Loucy (cell line): ENCODE results near the gene IMMT.
A peak's percentile ranks its signal among the peaks of the same experiment; 100 is the strongest.

Source experiments
- H2AFZ ChIP-seq: fragments of 200-600 bp; sonication (generic); 2 replicates; pipeline ENCODE4 v1.6.0; 2016; ENCODE audit warnings: antibody characterized with exemption, mild to moderate bottlenecking, low read length, moderate library complexity
- H3F3A ChIP-seq: fragments of 200-600 bp; 2 replicates; pipeline ENCODE4 v1.6.0; 2016; ENCODE audit warnings: antibody characterized with exemption, low read depth, mild to moderate bottlenecking
- H3K27me3 ChIP-seq: fragments of 200-600 bp; sonication (generic); 2 replicates; pipeline ENCODE4 v1.6.1; 2014; ENCODE audit warnings: low read length, mild to moderate bottlenecking; ENCODE audit not compliant: insufficient read depth, poor library complexity, severe bottlenecking
- H3K36me3 ChIP-seq: fragments of 200-600 bp; sonication (generic); 2 replicates; pipeline ENCODE4 v1.6.1; 2016; ENCODE audit warnings: low read length; ENCODE audit not compliant: insufficient read depth
- H3K4me1 ChIP-seq: fragments of 200-600 bp; sonication (generic); 2 replicates; pipeline ENCODE4 v1.5.1; 2014; ENCODE audit warnings: low read length, mild to moderate bottlenecking; ENCODE audit not compliant: insufficient read depth, poor library complexity, severe bottlenecking
- H3K4me2 ChIP-seq: fragments of 200-600 bp; sonication (generic); 2 replicates; pipeline ENCODE4 v1.6.0; 2014; ENCODE audit warnings: antibody characterized with exemption, low read length, low read depth, mild to moderate bottlenecking; ENCODE audit not compliant: poor library complexity, severe bottlenecking
- H3K4me3 ChIP-seq: fragments of 200-600 bp; sonication (generic); 2 replicates; pipeline ENCODE4 v1.5.1; 2014; ENCODE audit warnings: low read length, mild to moderate bottlenecking, mixed read lengths; ENCODE audit not compliant: poor library complexity, severe bottlenecking
- H3K79me2 ChIP-seq: fragments of 200-600 bp; sonication (generic); 2 replicates; pipeline ENCODE4 v1.6.1; 2014; ENCODE audit warnings: low read length; ENCODE audit not compliant: insufficient read depth
- H3K9ac ChIP-seq: fragments of 200-600 bp; sonication (generic); 2 replicates; pipeline ENCODE4 v1.6.0; 2014; ENCODE audit warnings: mild to moderate bottlenecking, low read depth, low read length, moderate library complexity; ENCODE audit not compliant: poor library complexity, severe bottlenecking
- H3K9me2 ChIP-seq: fragments of 200-600 bp; sonication (generic); replicated peaks from 2 replicates; pipeline ENCODE4 v1.6.1; 2016; ENCODE audit warnings: low read depth, low read length, mixed read lengths
- H3K9me3 ChIP-seq: fragments of 200-600 bp; sonication (generic); 2 replicates; pipeline ENCODE4 v1.6.1; 2014; ENCODE audit warnings: mild to moderate bottlenecking, antibody characterized with exemption, low read length, low read depth; ENCODE audit not compliant: insufficient read depth
- H4K20me1 ChIP-seq: fragments of 200-600 bp; sonication (generic); 2 replicates; pipeline ENCODE4 v1.6.0; 2014; ENCODE audit warnings: antibody characterized with exemption, low read length, mild to moderate bottlenecking; ENCODE audit not compliant: insufficient read depth, poor library complexity, severe bottlenecking
- CTCF ChIP-seq: fragments of 200-600 bp; sonication (generic); conservative IDR thresholded peaks from 2 replicates; pipeline ENCODE4 v1.5.1; 2014; ENCODE audit warnings: mild to moderate bottlenecking, antibody characterized with exemption, low read length
- EZH2phosphoT487 ChIP-seq: fragments of 200-600 bp; IDR thresholded peaks from 2 replicates; pipeline ENCODE4 v1.6.1; 2018; ENCODE audit warnings: antibody characterized with exemption, mild to moderate bottlenecking, moderate library complexity, borderline replicate concordance

IMMT gene

GRCh38 chr2:86199834-86200177 is 4.5 kb upstream of the IMMT start:
- Histone ChIP-seq H4K20me1 (no peaks in the 10 kb centered on the region), H3K9ac (peak overlapping the region; percentile 90), H3K36me3 (no peaks in the 10 kb centered on the region), H3K4me2 (peak overlapping the region; percentile 87), H2AFZ (peak overlapping the region; percentile 96), H3K4me3 (peak overlapping the region; percentile 98), H3K4me1 (peaks cover 15% of the 10 kb centered on the region), H3K9me2 (no peaks in the 10 kb centered on the region), H3F3A (peaks cover 3% of the 10 kb centered on the region; the same call in 1 of the 2 replicates), H3K9me3 (no peaks in the 10 kb centered on the region), H3K79me2 (peaks cover 47% of the 10 kb centered on the region), H3K27me3 (no peaks in the 10 kb centered on the region)
- TF ChIP-seq EZH2phosphoT487 (no peak), CTCF (no peak)

DNA sequence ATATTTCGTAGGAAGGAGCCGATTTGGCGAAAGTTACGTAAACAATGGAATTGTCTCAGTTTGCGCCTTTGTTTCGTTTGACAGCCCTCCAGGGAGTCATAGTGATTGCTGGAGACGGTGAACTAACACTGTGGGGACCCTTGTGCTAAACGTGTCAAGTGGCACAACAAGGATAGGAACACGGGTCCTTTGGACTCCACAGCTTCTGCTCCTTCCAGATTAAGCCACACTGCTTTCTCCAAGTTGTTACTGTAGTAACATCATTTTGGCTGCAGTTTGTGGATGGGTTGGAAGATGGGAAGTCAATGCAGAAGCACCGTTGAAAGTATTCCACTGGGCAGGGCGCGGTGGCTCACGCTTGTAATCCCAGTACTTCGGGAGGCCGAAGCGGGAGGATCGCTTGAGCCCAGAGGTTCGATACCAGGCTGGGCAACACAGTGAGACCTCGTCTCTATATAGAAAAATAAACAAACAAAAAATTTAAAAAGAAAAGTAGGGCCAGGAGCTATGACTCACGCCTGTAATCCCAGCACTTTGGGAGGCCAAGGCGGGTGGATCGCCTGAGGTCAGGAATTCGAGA is 636 bp upstream of the IMMT start:
- peak overlapping the region; percentile 66 for H2AFZ ChIP-seq

DNA sequence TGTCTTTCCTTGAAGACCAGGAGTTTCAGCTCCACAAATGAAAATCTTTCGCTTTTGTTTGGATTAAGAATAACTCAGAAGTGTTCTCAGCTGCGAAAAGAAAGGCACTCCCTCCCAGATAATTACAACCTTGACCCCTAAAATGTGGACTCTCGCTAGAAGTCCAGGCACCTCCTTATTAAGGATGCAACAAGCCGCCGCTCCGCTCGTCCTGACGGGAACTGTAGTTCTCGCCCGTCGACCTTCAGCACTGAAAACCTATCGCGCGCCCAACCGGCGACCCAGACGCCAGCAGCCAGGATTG is 559 bp downstream of the IMMT start:
- H3K79me2 ChIP-seq, result peaks cover 61% of the 10 kb centered on the region

More for the DNA sequence above, 636 bp upstream of the IMMT start:
- H3K4me3 ChIP-seq, result peak overlapping the region; percentile 88
- no peaks in the 10 kb centered on the region for H3K36me3 ChIP-seq
- peak overlapping the region; percentile 99 for H3K4me2 ChIP-seq
- TF ChIP-seq EZH2phosphoT487, result no peak
- TF ChIP-seq CTCF, result no peak
- H3K4me1 ChIP-seq, result peaks cover 38% of the 10 kb centered on the region
- no peaks in the 10 kb centered on the region for H3K27me3 ChIP-seq
- peak overlapping the region; percentile 97 for H3K9ac ChIP-seq
- H3K9me2 ChIP-seq, result no peaks in the 10 kb centered on the region
- H3K9me3 ChIP-seq, result no peaks in the 10 kb centered on the region
- peaks cover 60% of the 10 kb centered on the region for H3K79me2 ChIP-seq
- H4K20me1 ChIP-seq, result peaks cover 34% of the 10 kb centered on the region
- H3F3A ChIP-seq, result peaks cover 3% of the 10 kb centered on the region; the same call in 1 of the 2 replicates

More for the DNA sequence above, 559 bp downstream of the IMMT start:
- H2AFZ ChIP-seq, result no peak overlapping the region
- H3K4me2 ChIP-seq, result peak overlapping the region; percentile 99
- peak overlapping the region; percentile 97 for H3K9ac ChIP-seq
- H4K20me1 ChIP-seq, result peaks cover 46% of the 10 kb centered on the region
- H3F3A ChIP-seq, result peaks cover 3% of the 10 kb centered on the region; the same call in 1 of the 2 replicates
- no peaks in the 10 kb centered on the region for H3K27me3 ChIP-seq
- peaks cover 46% of the 10 kb centered on the region for H3K4me1 ChIP-seq
- TF ChIP-seq CTCF, result no peak
- no peak for TF ChIP-seq EZH2phosphoT487
- no peaks in the 10 kb centered on the region for H3K9me2 ChIP-seq
- peaks cover 6% of the 10 kb centered on the region; the same call in 1 of the 2 replicates for H3K36me3 ChIP-seq
- no peaks in the 10 kb centered on the region for H3K9me3 ChIP-seq
- H3K4me3 ChIP-seq, result peak overlapping the region; percentile 88
